ENCODE measurements around the gene DNAJB7. TPM values are rescaled to one million over a fixed set of nuclear protein-coding genes. Genes with fewer than 3 reads are reported as not detected.

The DNAJB7 gene
- total and polyA plus RNA-seq, 2 donors (not counting 1 experiment from before 2014, with no cell fraction given), result not detected

DNA sequence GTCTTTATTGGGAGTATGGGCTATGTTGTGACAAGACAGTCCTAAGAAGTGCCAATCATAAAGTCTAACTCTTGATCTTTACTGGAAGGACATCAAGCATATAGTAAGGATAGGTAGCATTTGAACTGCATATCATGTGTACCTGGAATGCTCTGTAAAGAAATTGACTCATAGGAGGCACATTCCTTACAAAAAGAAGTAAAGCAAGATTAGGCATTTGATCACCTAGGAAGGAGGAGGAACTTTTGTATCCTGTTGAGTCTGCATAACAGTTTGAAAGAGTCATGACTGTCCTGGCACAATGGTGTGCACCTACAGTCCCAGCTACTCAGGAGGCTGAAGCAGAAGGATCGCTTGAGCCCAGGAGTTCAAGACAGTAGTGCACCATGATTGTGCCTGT lies 42.2 kb upstream of the DNAJB7 start:
- H2AFZ ChIP-seq (ENCODE audit: insufficient read depth, low read depth, low read length, poor library complexity, severe bottlenecking), result no peak overlapping the region
- ChIA-PET CTCF (interaction anchor here (1.3 kb wide), 1 partner anchor 18 kb away, joined by 5 read pairs; no protein-coding TSS in a partner anchor), POLR2A (no interaction called here)
- H3K4me1 Mint-ChIP-seq, result peaks cover 2% of the 10 kb centered on the region
- intact Hi-C loops (cut with micrococcal nuclease), result no loop called here
- no peaks in the 10 kb centered on the region for H4K20me1 ChIP-seq (ENCODE audit: control insufficient read depth, insufficient read depth, low read length, poor library complexity, severe bottlenecking)
- no peak overlapping the region for H3K9ac ChIP-seq (ENCODE audit: low read length)
- no peaks in the 10 kb centered on the region for H3K27me3 ChIP-seq (replicated peaks in 1 of 4; ENCODE audit: control extremely low read depth in 1 of 4, control insufficient read depth in 3 of 4, insufficient read depth in 4 of 4, low read length in 3 of 4)
- 100% methylated on average over 1 of the region's 1 CpG for WGBS (ENCODE audit: insufficient coverage)
- no peaks in the 10 kb centered on the region for H3K4me1 ChIP-seq (ENCODE audit: control insufficient read depth in 2 of 2, insufficient read depth in 2 of 2, low read length in 2 of 2)
- H3K79me2 ChIP-seq (ENCODE audit: control insufficient read depth, insufficient read depth, low read length), result no peaks in the 10 kb centered on the region
- H3K4me3 ChIP-seq (ENCODE audit: control extremely low read depth in 1 of 5, extremely low read depth in 1 of 5, insufficient read depth in 1 of 5, low read depth in 2 of 5, low read length in 4 of 5), result no peak overlapping the region
- no peak overlapping the region for H3K27ac ChIP-seq (ENCODE audit: low read length in 2 of 2)
- no peaks in the 10 kb centered on the region for H3K9me3 Mint-ChIP-seq (ENCODE audit: insufficient read depth)
- DNase-seq, result no peak
- TF ChIP-seq EZH2 (IDR thresholded peaks at IDR 0.05; ENCODE audit: borderline replicate concordance, insufficient read depth, low read depth, low read length, poor library complexity, severe bottlenecking), result no peak
- peaks cover 3 to 5% of the 10 kb centered on the region in 2 experiments for H3K36me3 ChIP-seq (replicated peaks in 1 of 2; ENCODE audit: control extremely low read depth in 1 of 2, control insufficient read depth in 1 of 2, extremely low read depth in 1 of 2, insufficient read depth in 2 of 2, low read length in 1 of 2)
- no peak overlapping the region for H3K4me2 ChIP-seq (replicated peaks; ENCODE audit: low read depth, low read length, poor library complexity, severe bottlenecking)
- H3K27ac Mint-ChIP-seq, result no peak overlapping the region
- no peaks in the 10 kb centered on the region for H3K9me3 ChIP-seq (ENCODE audit: control extremely low read depth in 1 of 3, control insufficient read depth in 2 of 3, insufficient read depth in 1 of 3, low read length in 2 of 3)
- no peak for ATAC-seq (ENCODE audit: low read depth)
- H3K27me3 Mint-ChIP-seq, result no peaks in the 10 kb centered on the region
- no peak overlapping the region for H3K4me3 Mint-ChIP-seq

DNA sequence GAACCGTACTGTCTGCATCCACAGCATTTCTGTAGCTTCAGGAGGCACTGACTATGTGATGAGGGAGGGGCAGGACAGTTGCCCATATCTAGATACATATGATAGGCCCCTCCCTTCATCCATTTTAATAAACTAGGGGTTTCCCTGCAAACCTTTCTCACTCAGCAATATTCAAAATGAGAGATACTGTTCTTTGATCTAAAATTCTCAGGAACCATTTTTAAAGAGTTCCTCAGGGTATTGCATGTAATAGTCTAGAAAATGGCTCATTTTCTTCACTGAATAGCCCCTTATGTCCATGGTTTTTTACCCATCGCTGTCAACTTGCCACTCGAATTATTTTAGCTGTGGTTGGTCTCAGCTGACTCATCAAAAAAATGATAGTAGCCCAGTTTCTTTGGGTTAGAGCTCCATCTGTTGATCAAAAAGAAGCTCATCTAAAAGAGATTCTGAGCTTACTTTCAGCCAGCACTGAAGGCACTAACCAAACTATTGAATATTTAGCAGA lies 37.0 kb upstream of the DNAJB7 start:
- CTCF ChIA-PET, result interaction anchor here (0.7 to 3.6 kb wide), 28 partner anchors 8 to 1372 kb away, joined by 3 to 44 read pairs (median 5); partner anchors contain the start of genes ST13 and XPNPEP3
- H3K36me3 ChIP-seq (replicated peaks in 1 of 2; ENCODE audit: control extremely low read depth in 1 of 2, control insufficient read depth in 1 of 2, extremely low read depth in 1 of 2, insufficient read depth in 2 of 2, low read length in 1 of 2), result peaks cover 2% of the 10 kb centered on the region in 2 experiments
- H3K27me3 ChIP-seq (replicated peaks in 1 of 4; ENCODE audit: control extremely low read depth in 1 of 4, control insufficient read depth in 3 of 4, insufficient read depth in 4 of 4, low read length in 3 of 4), result no peaks in the 10 kb centered on the region
- DNase-seq (peak; percentile 65), ATAC-seq (ENCODE audit: low read depth) (peak; percentile 57)
- H3K4me1 ChIP-seq (ENCODE audit: control insufficient read depth in 2 of 2, insufficient read depth in 2 of 2, low read length in 2 of 2), result no peaks in the 10 kb centered on the region
- H3K27ac Mint-ChIP-seq, result no peak overlapping the region
- TF ChIP-seq, protein P1, sequence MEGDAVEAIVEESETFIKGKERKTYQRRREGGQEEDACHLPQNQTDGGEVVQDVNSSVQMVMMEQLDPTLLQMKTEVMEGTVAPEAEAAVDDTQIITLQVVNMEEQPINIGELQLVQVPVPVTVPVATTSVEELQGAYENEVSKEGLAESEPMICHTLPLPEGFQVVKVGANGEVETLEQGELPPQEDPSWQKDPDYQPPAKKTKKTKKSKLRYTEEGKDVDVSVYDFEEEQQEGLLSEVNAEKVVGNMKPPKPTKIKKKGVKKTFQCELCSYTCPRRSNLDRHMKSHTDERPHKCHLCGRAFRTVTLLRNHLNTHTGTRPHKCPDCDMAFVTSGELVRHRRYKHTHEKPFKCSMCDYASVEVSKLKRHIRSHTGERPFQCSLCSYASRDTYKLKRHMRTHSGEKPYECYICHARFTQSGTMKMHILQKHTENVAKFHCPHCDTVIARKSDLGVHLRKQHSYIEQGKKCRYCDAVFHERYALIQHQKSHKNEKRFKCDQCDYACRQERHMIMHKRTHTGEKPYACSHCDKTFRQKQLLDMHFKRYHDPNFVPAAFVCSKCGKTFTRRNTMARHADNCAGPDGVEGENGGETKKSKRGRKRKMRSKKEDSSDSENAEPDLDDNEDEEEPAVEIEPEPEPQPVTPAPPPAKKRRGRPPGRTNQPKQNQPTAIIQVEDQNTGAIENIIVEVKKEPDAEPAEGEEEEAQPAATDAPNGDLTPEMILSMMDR (IDR thresholded peaks at IDR 0.05), result peak; percentile 63
- no peak for TF ChIP-seq EZH2 (IDR thresholded peaks at IDR 0.05; ENCODE audit: borderline replicate concordance, insufficient read depth, low read depth, low read length, poor library complexity, severe bottlenecking)
- no CpG with 5 or more reads among the region's 3 CpGs for WGBS (ENCODE audit: insufficient coverage)
- no peaks in the 10 kb centered on the region for H3K9me3 Mint-ChIP-seq (ENCODE audit: insufficient read depth)
- intact Hi-C loops (cut with micrococcal nuclease), result loop anchor here (2.0 to 10.0 kb wide), 2 partner anchors 374 to 462 kb away; no protein-coding TSS in a partner anchor
- no peak overlapping the region for H2AFZ ChIP-seq (ENCODE audit: insufficient read depth, low read depth, low read length, poor library complexity, severe bottlenecking)
- no peak overlapping the region for H3K4me2 ChIP-seq (replicated peaks; ENCODE audit: low read depth, low read length, poor library complexity, severe bottlenecking)
- H3K27ac ChIP-seq (ENCODE audit: low read length in 2 of 2), result no peak overlapping the region
- no peak overlapping the region for H3K4me3 Mint-ChIP-seq
- H3K9me3 ChIP-seq (ENCODE audit: control extremely low read depth in 1 of 3, control insufficient read depth in 2 of 3, insufficient read depth in 1 of 3, low read length in 2 of 3), result no peaks in the 10 kb centered on the region
- no peak overlapping the region for H3K4me3 ChIP-seq (ENCODE audit: control extremely low read depth in 1 of 5, extremely low read depth in 1 of 5, insufficient read depth in 1 of 5, low read depth in 2 of 5, low read length in 4 of 5)
- H3K4me1 Mint-ChIP-seq, result peaks cover 5% of the 10 kb centered on the region
- no peaks in the 10 kb centered on the region for H3K27me3 Mint-ChIP-seq
- POLR2A ChIA-PET, result interaction anchor here (0.6 kb wide), 2 partner anchors 194 to 230 kb away, joined by 3 read pairs; partner anchors contain the start of gene EP300
- H3K79me2 ChIP-seq (ENCODE audit: control insufficient read depth, insufficient read depth, low read length), result no peaks in the 10 kb centered on the region
- no peak overlapping the region for H3K9ac ChIP-seq (ENCODE audit: low read length)
- H4K20me1 ChIP-seq (ENCODE audit: control insufficient read depth, insufficient read depth, low read length, poor library complexity, severe bottlenecking), result no peaks in the 10 kb centered on the region

Measured in B cell (primary cell).